GM23338 (cell line): ENCODE data around the gene GRID1. TPM values are rescaled to one million over a fixed set of nuclear protein-coding genes. Genes with fewer than 3 reads are reported as not detected.

Experiments used
- ATAC-seq: fragments of 200-7000 bp; cut with Tn5 transposase; 3 replicates; pipeline ENCODE4 v1.9.1; 2020
- DNase-seq: peaks from one replicate; pipeline ENCODE4 v3.0.0-alpha.2; 2015; ENCODE audit warnings: low spot score
- H2AFZ ChIP-seq: fragments of 200-600 bp; sonication (generic); 2 replicates; pipeline ENCODE4 v1.8.0; 2016; ENCODE audit warnings: antibody characterized with exemption, mild to moderate bottlenecking, moderate library complexity
- H3F3A ChIP-seq: fragments of 200-600 bp; sonication (generic); replicated peaks from 2 replicates; pipeline ENCODE4 v1.8.0; 2017; ENCODE audit warnings: antibody characterized with exemption, mixed run types, low read depth
- H3K27ac ChIP-seq: fragments of 200-600 bp; sonication (generic); 2 replicates; pipeline ENCODE4 v1.6.1; 2016; ENCODE audit warnings: low read depth
- H3K27me3 ChIP-seq: fragments of 200-600 bp; sonication (generic); 2 replicates; pipeline ENCODE4 v1.8.0; 2016; ENCODE audit warnings: mild to moderate bottlenecking, mixed run types, moderate library complexity; ENCODE audit not compliant: insufficient read depth
- H3K36me3 ChIP-seq: fragments of 200-600 bp; sonication (generic); 2 replicates; pipeline ENCODE4 v1.8.0; 2016; ENCODE audit warnings: mild to moderate bottlenecking; ENCODE audit not compliant: insufficient read depth
- H3K4me1 ChIP-seq: fragments of 200-600 bp; sonication (generic); 2 replicates; pipeline ENCODE4 v1.8.0; 2016; ENCODE audit warnings: mild to moderate bottlenecking, moderate library complexity; ENCODE audit not compliant: insufficient read depth
- H3K4me2 ChIP-seq: fragments of 200-600 bp; sonication (generic); 2 replicates; pipeline ENCODE4 v1.7.1; 2017; ENCODE audit warnings: mixed run types
- H3K4me3 ChIP-seq: fragments of 200-600 bp; sonication (generic); 2 replicates; pipeline ENCODE4 v1.6.1; 2016; ENCODE audit warnings: mixed run types
- H3K79me2 ChIP-seq: fragments of 200-600 bp; sonication (generic); replicated peaks from 2 replicates; pipeline ENCODE4 v1.8.0; 2017; ENCODE audit warnings: mild to moderate bottlenecking; ENCODE audit not compliant: insufficient read depth
- H3K9me2 ChIP-seq: fragments of 200-600 bp; sonication (generic); 2 replicates; pipeline ENCODE4 v1.8.0; 2017; ENCODE audit not compliant: insufficient read depth
- H4K20me1 ChIP-seq: fragments of 200-600 bp; sonication (generic); replicated peaks from 2 replicates; pipeline ENCODE4 v1.8.0; 2017; ENCODE audit warnings: mild to moderate bottlenecking; ENCODE audit not compliant: insufficient read depth
- H3K27ac Mint-ChIP-seq: 2 replicates; pipeline ENCODE4 v1.8.0; 2020; ENCODE audit warnings: inconsistent platforms, mild to moderate bottlenecking, moderate library complexity, mixed read lengths
- H3K27me3 Mint-ChIP-seq: 3 replicates; pipeline ENCODE4 v1.8.0; 2022; ENCODE audit warnings: low read depth, mild to moderate bottlenecking, moderate library complexity, mixed read lengths, inconsistent platforms; ENCODE audit not compliant: insufficient read depth, poor library complexity
- H3K36me3 Mint-ChIP-seq: 3 replicates; pipeline ENCODE4 v1.8.0; 2021; ENCODE audit warnings: low read depth, mild to moderate bottlenecking, inconsistent platforms, moderate library complexity, mixed read lengths
- H3K4me1 Mint-ChIP-seq: 3 replicates; pipeline ENCODE4 v1.8.0; 2020; ENCODE audit warnings: mild to moderate bottlenecking, inconsistent platforms, mixed read lengths
- H3K4me3 Mint-ChIP-seq: 3 replicates; pipeline ENCODE4 v1.8.0; 2021; ENCODE audit warnings: moderate library complexity, mild to moderate bottlenecking, inconsistent platforms, mixed read lengths
- H3K9me3 Mint-ChIP-seq: 3 replicates; pipeline ENCODE4 v1.8.0; 2020; ENCODE audit warnings: moderate library complexity, mild to moderate bottlenecking, inconsistent platforms, mixed read lengths
- CREB1 ChIP-seq: fragments of 250-450 bp; sonication (Bioruptor Pico); IDR thresholded peaks from 2 replicates; pipeline ENCODE4 v1.5.0; 2020; ENCODE audit warnings: low read depth, mild to moderate bottlenecking, moderate library complexity
- EZH2 ChIP-seq: fragments of 200-600 bp; sonication (generic); IDR thresholded peaks from one replicate; pipeline ENCODE4 v1.8.0; 2017; ENCODE audit warnings: antibody characterized with exemption, mild to moderate bottlenecking, low read depth; ENCODE audit not compliant: unreplicated experiment
- NANOG ChIP-seq: IDR thresholded peaks from 2 replicates; pipeline ENCODE4 v1.6.1; 2016; ENCODE audit warnings: antibody characterized with exemption, borderline replicate concordance
- ZNF114 ChIP-seq: fragments of 250-450 bp; sonication (Bioruptor Pico); IDR thresholded peaks from 2 replicates; pipeline ENCODE4 v1.5.0; 2020; ENCODE audit warnings: mild to moderate bottlenecking, moderate library complexity
- polyA plus RNA-seq: library from polyadenylated mRNA; unstranded; fragments of >200 nt; fragmentation: Nextera tagmentation; extraction: Ambion mirVana; gene quantifications from 2 replicates; pipeline ENCODE4 v1.2.1, GENCODE V29; 2016
- total RNA-seq: library from RNA; depleted of rRNA; stranded (reverse); fragments of >200 nt; shearing (Covaris generic); gene quantifications from 2 replicates; pipeline ENCODE4 v1.2.3, GENCODE V29; 2014
- TF ChIP-seq, protein P1 (sequence below): fragments of 250-450 bp; sonication (Bioruptor Pico); IDR thresholded peaks from 2 replicates; pipeline ENCODE4 v1.5.0; 2020; ENCODE audit warnings: mild to moderate bottlenecking, moderate library complexity

Gene GRID1
- total and polyA plus RNA-seq, 2 experiments from 2014 or later, result 0.14 to 0.15 TPM

DNA sequence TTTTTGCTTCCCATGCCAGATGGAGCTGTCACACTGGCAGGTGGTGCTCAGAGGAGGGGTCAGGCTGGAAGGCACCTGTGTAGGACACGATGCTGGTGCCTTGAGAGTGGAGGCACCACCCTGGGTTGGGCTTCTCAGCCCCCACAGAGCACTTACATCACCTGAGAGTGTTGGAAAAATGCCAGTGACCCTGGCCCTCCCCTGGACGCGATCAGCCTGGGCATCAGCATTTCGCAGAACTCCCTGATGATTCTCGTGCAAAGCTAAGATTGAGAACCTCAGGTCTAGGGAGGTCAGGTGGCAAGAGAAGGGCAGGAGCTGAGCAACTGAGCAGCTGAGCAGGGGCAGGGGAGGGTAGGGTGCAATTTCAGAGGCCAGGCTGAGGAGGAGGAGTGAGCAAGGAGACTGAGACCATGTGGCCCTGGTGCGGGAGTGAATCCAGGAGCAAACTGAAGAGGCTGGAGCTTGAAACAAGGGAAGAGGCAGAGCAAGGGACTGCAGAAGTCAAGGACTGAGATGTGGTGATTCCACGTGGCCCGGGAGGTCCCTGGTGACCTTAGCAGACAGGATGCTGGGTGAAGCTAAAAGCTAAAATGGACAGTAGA, 24.7 kb upstream of the GRID1 start:
- no peaks in the 10 kb centered on the region for H3K36me3 ChIP-seq
- Mint-ChIP-seq H3K4me3 (no peak overlapping the region), H3K27ac (no peak overlapping the region), H3K36me3 (no peaks in the 10 kb centered on the region), H3K27me3 (peaks cover 32% of the 10 kb centered on the region), H3K9me3 (peaks cover 3% of the 10 kb centered on the region; the same call in 1 of the 3 replicates), H3K4me1 (peaks cover 21% of the 10 kb centered on the region)
- no peak overlapping the region for H3K4me3 ChIP-seq
- H3K9me2 ChIP-seq, result no peaks in the 10 kb centered on the region
- TF ChIP-seq ZNF114 (CRISPR knock-in tag) (no peak), CREB1 (no peak), EZH2 (no peak), NANOG (no peak)
- TF ChIP-seq, protein P1, sequence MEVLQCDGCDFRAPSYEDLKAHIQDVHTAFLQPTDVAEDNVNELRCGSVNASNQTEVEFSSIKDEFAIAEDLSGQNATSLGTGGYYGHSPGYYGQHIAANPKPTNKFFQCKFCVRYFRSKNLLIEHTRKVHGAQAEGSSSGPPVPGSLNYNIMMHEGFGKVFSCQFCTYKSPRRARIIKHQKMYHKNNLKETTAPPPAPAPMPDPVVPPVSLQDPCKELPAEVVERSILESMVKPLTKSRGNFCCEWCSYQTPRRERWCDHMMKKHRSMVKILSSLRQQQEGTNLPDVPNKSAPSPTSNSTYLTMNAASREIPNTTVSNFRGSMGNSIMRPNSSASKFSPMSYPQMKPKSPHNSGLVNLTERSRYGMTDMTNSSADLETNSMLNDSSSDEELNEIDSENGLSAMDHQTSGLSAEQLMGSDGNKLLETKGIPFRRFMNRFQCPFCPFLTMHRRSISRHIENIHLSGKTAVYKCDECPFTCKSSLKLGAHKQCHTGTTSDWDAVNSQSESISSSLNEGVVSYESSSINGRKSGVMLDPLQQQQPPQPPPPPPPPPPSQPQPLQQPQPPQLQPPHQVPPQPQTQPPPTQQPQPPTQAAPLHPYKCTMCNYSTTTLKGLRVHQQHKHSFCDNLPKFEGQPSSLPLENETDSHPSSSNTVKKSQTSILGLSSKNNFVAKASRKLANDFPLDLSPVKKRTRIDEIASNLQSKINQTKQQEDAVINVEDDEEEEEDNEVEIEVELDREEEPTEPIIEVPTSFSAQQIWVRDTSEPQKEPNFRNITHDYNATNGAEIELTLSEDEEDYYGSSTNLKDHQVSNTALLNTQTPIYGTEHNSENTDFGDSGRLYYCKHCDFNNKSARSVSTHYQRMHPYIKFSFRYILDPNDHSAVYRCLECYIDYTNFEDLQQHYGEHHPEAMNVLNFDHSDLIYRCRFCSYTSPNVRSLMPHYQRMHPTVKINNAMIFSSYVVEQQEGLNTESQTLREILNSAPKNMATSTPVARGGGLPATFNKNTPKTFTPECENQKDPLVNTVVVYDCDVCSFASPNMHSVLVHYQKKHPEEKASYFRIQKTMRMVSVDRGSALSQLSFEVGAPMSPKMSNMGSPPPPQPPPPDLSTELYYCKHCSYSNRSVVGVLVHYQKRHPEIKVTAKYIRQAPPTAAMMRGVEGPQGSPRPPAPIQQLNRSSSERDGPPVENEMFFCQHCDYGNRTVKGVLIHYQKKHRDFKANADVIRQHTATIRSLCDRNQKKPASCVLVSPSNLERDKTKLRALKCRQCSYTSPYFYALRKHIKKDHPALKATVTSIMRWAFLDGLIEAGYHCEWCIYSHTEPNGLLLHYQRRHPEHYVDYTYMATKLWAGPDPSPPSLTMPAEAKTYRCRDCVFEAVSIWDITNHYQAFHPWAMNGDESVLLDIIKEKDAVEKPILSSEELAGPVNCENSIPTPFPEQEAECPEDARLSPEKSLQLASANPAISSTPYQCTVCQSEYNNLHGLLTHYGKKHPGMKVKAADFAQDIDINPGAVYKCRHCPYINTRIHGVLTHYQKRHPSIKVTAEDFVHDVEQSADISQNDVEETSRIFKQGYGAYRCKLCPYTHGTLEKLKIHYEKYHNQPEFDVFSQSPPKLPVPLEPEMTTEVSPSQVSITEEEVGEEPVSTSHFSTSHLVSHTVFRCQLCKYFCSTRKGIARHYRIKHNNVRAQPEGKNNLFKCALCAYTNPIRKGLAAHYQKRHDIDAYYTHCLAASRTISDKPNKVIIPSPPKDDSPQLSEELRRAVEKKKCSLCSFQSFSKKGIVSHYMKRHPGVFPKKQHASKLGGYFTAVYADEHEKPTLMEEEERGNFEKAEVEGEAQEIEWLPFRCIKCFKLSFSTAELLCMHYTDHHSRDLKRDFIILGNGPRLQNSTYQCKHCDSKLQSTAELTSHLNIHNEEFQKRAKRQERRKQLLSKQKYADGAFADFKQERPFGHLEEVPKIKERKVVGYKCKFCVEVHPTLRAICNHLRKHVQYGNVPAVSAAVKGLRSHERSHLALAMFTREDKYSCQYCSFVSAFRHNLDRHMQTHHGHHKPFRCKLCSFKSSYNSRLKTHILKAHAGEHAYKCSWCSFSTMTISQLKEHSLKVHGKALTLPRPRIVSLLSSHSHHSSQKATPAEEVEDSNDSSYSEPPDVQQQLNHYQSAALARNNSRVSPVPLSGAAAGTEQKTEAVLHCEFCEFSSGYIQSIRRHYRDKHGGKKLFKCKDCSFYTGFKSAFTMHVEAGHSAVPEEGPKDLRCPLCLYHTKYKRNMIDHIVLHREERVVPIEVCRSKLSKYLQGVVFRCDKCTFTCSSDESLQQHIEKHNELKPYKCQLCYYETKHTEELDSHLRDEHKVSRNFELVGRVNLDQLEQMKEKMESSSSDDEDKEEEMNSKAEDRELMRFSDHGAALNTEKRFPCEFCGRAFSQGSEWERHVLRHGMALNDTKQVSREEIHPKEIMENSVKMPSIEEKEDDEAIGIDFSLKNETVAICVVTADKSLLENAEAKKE (CRISPR knock-in tag), result no peak
- no peak overlapping the region for H2AFZ ChIP-seq
- no peak overlapping the region for H3K27ac ChIP-seq
- no peaks in the 10 kb centered on the region for H4K20me1 ChIP-seq
- H3F3A ChIP-seq, result no peaks in the 10 kb centered on the region
- peaks cover 23% of the 10 kb centered on the region for H3K27me3 ChIP-seq
- no peak overlapping the region for H3K4me2 ChIP-seq
- peaks cover 6% of the 10 kb centered on the region; the same call in 1 of the 2 replicates for H3K4me1 ChIP-seq
- no peak for ATAC-seq
- no peak for DNase-seq
- no peaks in the 10 kb centered on the region for H3K79me2 ChIP-seq
